ENCODE measurements around the gene KCNQ1. TPM values are rescaled to one million over a fixed set of nuclear protein-coding genes. Genes with fewer than 3 reads are reported as not detected.

The KCNQ1 gene
- total RNA-seq, 1 donor from 2014 or later, result 2.7 TPM

GRCh38 chr11:2833051-2833715 lies 388.4 kb downstream of the KCNQ1 start:
- no peak overlapping the region for H3K27ac ChIP-seq
- H3K9me3 ChIP-seq, result no peaks in the 10 kb centered on the region
- TF ChIP-seq POLR2AphosphoS5 (IDR thresholded peaks at IDR 0.05; ENCODE audit: insufficient read depth in 1 of 2, low read depth in 1 of 2) (no peak), CTCF (IDR thresholded peaks at IDR 0.05) (no peak), POLR2A (IDR thresholded peaks at IDR 0.05) (no peak)
- H3K27me3 ChIP-seq, result no peaks in the 10 kb centered on the region
- DNase-seq (ENCODE audit: extremely low spot score in 2 of 2), result no peak
- H3K4me3 ChIP-seq, result no peak overlapping the region
- peaks cover 16% of the 10 kb centered on the region for H3K4me1 ChIP-seq
- H3K36me3 ChIP-seq, result no peaks in the 10 kb centered on the region
- intact Hi-C loops (cut with DNase I), result no loop called here

- H3K9me3 ChIP-seq, result no peaks in the 10 kb centered on the region
- intact Hi-C loops (cut with DNase I), result no loop called here
- TF ChIP-seq POLR2AphosphoS5 (IDR thresholded peaks at IDR 0.05; ENCODE audit: insufficient read depth in 1 of 2, low read depth in 1 of 2) (no peak), POLR2A (IDR thresholded peaks at IDR 0.05) (no peak), CTCF (IDR thresholded peaks at IDR 0.05) (no peak)
- no peak overlapping the region for H3K4me3 ChIP-seq
- peaks cover 16% of the 10 kb centered on the region for H3K4me1 ChIP-seq
- no peak overlapping the region for H3K27ac ChIP-seq
- H3K27me3 ChIP-seq, result no peaks in the 10 kb centered on the region
- DNase-seq (ENCODE audit: extremely low spot score in 2 of 2), result no peak
- H3K36me3 ChIP-seq, result no peaks in the 10 kb centered on the region
These were observed 389.1 kb downstream of the KCNQ1 start for GRCh38 chr11:2833716-2834502.

- Histone ChIP-seq H3K36me3 (no peaks in the 10 kb centered on the region), H3K9me3 (no peaks in the 10 kb centered on the region), H3K4me1 (peaks cover 16% of the 10 kb centered on the region), H3K27ac (no peak overlapping the region), H3K4me3 (no peak overlapping the region), H3K27me3 (no peaks in the 10 kb centered on the region)
- TF ChIP-seq CTCF (IDR thresholded peaks at IDR 0.05) (no peak), POLR2AphosphoS5 (IDR thresholded peaks at IDR 0.05; ENCODE audit: insufficient read depth in 1 of 2, low read depth in 1 of 2) (no peak)
- intact Hi-C loops (cut with DNase I), result no loop called here
- no peak for DNase-seq (ENCODE audit: extremely low spot score in 2 of 2)
These were observed 389.9 kb downstream of the KCNQ1 start for GRCh38 chr11:2834503-2835273.

- no peak overlapping the region for H3K27ac ChIP-seq
- intact Hi-C loops (cut with DNase I), result no loop called here
- no peak overlapping the region for H3K4me3 ChIP-seq
- no peaks in the 10 kb centered on the region for H3K36me3 ChIP-seq
- DNase-seq (ENCODE audit: extremely low spot score in 2 of 2), result no peak
- TF ChIP-seq POLR2A (IDR thresholded peaks at IDR 0.05), result no peak
- TF ChIP-seq POLR2AphosphoS5 (IDR thresholded peaks at IDR 0.05; ENCODE audit: insufficient read depth in 1 of 2, low read depth in 1 of 2), result no peak
- no peak for TF ChIP-seq CTCF (IDR thresholded peaks at IDR 0.05)
- H3K27me3 ChIP-seq, result no peaks in the 10 kb centered on the region
- H3K4me1 ChIP-seq, result peaks cover 16% of the 10 kb centered on the region
- H3K9me3 ChIP-seq, result no peaks in the 10 kb centered on the region
These were observed 390.5 kb downstream of the KCNQ1 start for GRCh38 chr11:2835296-2835695.
